HepG2 (cell line): Measurements from ENCODE around the gene ACOT8. TPM values are rescaled to one million over a fixed set of nuclear protein-coding genes. Genes with fewer than 3 reads are reported as not detected.

Experiments used
- BCL6 ChIP-seq: IDR thresholded peaks from 2 replicates; pipeline ENCODE4 v1.6.1; 2016; ENCODE audit warnings: missing genetic modification reagents, missing compliant biosample characterization
- HOXA5 ChIP-seq: sonication (generic); formaldehyde crosslinking; IDR thresholded peaks from 2 replicates; pipeline ENCODE4 v1.4.0; 2020; ENCODE audit warnings: missing genetic modification reagents
- KAT8 ChIP-seq: IDR thresholded peaks from 2 replicates; pipeline ENCODE4 v1.6.1; 2016; ENCODE audit warnings: missing genetic modification reagents, missing compliant biosample characterization
- KDM6A ChIP-seq: IDR thresholded peaks from 2 replicates; pipeline ENCODE4 v1.6.1; 2016; ENCODE audit warnings: low read depth
- MYC ChIP-seq: sonication (generic); formaldehyde crosslinking; IDR thresholded peaks from 2 replicates; pipeline ENCODE4 v1.9.0; 2021; ENCODE audit warnings: missing genetic modification reagents, borderline replicate concordance
- NFYC ChIP-seq: IDR thresholded peaks from 2 replicates; pipeline ENCODE4 v1.6.1; 2016; ENCODE audit warnings: missing genetic modification reagents, missing compliant biosample characterization
- PAXIP1 ChIP-seq: sonication (generic); formaldehyde crosslinking; conservative IDR thresholded peaks from 2 replicates; pipeline ENCODE4 v1.4.0; 2020; ENCODE audit warnings: mild to moderate bottlenecking, missing genetic modification reagents, moderate library complexity
- PREB ChIP-seq: sonication (generic); formaldehyde crosslinking; IDR thresholded peaks from 2 replicates; pipeline ENCODE4 v1.4.0; 2020; ENCODE audit warnings: missing genetic modification reagents
- SAP130 ChIP-seq: IDR thresholded peaks from 2 replicates; pipeline ENCODE4 v1.6.1; 2016; ENCODE audit warnings: low read depth
- SKI ChIP-seq: fragments of 450-650 bp; IDR thresholded peaks from one replicate; pipeline ENCODE4 v1.6.1; 2018; ENCODE audit warnings: mild to moderate bottlenecking; ENCODE audit not compliant: partially characterized antibody
- TBX2 ChIP-seq: sonication (generic); formaldehyde crosslinking; IDR thresholded peaks from 2 replicates; pipeline ENCODE4 v1.5.0; 2020; ENCODE audit warnings: missing genetic modification reagents, mild to moderate bottlenecking, borderline replicate concordance
- ZGPAT ChIP-seq: IDR thresholded peaks from 2 replicates; pipeline ENCODE4 v1.6.1; 2016; ENCODE audit warnings: mild to moderate bottlenecking
- ZNF121 ChIP-seq: sonication (generic); formaldehyde crosslinking; IDR thresholded peaks from 2 replicates; pipeline ENCODE4 v1.5.0; 2020; ENCODE audit warnings: mild to moderate bottlenecking, missing genetic modification reagents
- ZNF292 ChIP-seq: sonication (generic); formaldehyde crosslinking; IDR thresholded peaks from 2 replicates; pipeline ENCODE4 v1.8.1; 2022; ENCODE audit warnings: mild to moderate bottlenecking, low read depth, missing genetic modification reagents, borderline replicate concordance
- ZNF331 ChIP-seq: sonication (generic); formaldehyde crosslinking; IDR thresholded peaks from 2 replicates; pipeline ENCODE4 v1.4.0; 2020; ENCODE audit warnings: missing genetic modification reagents
- polyA plus RNA-seq, 8 experiments: library from polyadenylated mRNA; depleted of rRNA in 3 of 8; stranded (reverse) in 7 of 8; unstranded in 1 of 8; fragments of >200 nt; fragmentation: Illumina TruSeq in 4 of 8; extraction: Trizol in 4 of 8; gene quantifications; 2 replicates each; pipeline versions ENCODE4 v1.2.1 to v1.2.3, GENCODE V29; 2011 to 2016; ENCODE audit warnings: low read depth in 4 of 8, missing spikeins in 1 of 8, mixed read lengths in 1 of 8; ENCODE audit not compliant: insufficient read depth in 1 of 8
- total RNA-seq, 5 experiments: library from RNA; depleted of rRNA; stranded (reverse); fragments of >200 nt; fragmentation: Illumina TruSeq; extraction: Trizol; gene quantifications; 2 replicates each; pipeline ENCODE4 v1.2.3, GENCODE V29; 2016; ENCODE audit warnings: low read depth in 1 of 5
- TF ChIP-seq, protein P1 (sequence below): sonication (generic); formaldehyde crosslinking; IDR thresholded peaks from 2 replicates; pipeline ENCODE4 v1.8.0; 2022; ENCODE audit warnings: mild to moderate bottlenecking, missing genetic modification reagents
- TF ChIP-seq, protein P2 (sequence below): IDR thresholded peaks from 2 replicates; pipeline ENCODE4 v1.4.0; 2020; ENCODE audit warnings: mild to moderate bottlenecking, missing genetic modification reagents

ACOT8 gene
- total and polyA plus RNA-seq, 2 of the 13 experiments (the other 11 are each of a cell fraction or from before 2014, with no cell fraction given) = 31.4 to 45.5 TPM

GRCh38 chr20:45829673-45830106 is 27.5 kb downstream of the ACOT8 start (continued):
- TF ChIP-seq, protein P1, sequence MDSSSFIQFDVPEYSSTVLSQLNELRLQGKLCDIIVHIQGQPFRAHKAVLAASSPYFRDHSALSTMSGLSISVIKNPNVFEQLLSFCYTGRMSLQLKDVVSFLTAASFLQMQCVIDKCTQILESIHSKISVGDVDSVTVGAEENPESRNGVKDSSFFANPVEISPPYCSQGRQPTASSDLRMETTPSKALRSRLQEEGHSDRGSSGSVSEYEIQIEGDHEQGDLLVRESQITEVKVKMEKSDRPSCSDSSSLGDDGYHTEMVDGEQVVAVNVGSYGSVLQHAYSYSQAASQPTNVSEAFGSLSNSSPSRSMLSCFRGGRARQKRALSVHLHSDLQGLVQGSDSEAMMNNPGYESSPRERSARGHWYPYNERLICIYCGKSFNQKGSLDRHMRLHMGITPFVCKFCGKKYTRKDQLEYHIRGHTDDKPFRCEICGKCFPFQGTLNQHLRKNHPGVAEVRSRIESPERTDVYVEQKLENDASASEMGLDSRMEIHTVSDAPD (CRISPR knock-in tag) = peak; percentile 70; the same call in 1 of the 2 replicates
- peak; percentile 56 for TF ChIP-seq NFYC (CRISPR knock-in tag)
- peak; percentile 33; the same call in 1 of the 2 replicates for TF ChIP-seq SAP130 (CRISPR knock-in tag)
- TF ChIP-seq ZNF292 = peak; percentile 74; the same call in 1 of the 2 replicates
- TF ChIP-seq HOXA5 (CRISPR knock-in tag) = peak; percentile 50; the same call in 1 of the 2 replicates
- TF ChIP-seq, protein P2, sequence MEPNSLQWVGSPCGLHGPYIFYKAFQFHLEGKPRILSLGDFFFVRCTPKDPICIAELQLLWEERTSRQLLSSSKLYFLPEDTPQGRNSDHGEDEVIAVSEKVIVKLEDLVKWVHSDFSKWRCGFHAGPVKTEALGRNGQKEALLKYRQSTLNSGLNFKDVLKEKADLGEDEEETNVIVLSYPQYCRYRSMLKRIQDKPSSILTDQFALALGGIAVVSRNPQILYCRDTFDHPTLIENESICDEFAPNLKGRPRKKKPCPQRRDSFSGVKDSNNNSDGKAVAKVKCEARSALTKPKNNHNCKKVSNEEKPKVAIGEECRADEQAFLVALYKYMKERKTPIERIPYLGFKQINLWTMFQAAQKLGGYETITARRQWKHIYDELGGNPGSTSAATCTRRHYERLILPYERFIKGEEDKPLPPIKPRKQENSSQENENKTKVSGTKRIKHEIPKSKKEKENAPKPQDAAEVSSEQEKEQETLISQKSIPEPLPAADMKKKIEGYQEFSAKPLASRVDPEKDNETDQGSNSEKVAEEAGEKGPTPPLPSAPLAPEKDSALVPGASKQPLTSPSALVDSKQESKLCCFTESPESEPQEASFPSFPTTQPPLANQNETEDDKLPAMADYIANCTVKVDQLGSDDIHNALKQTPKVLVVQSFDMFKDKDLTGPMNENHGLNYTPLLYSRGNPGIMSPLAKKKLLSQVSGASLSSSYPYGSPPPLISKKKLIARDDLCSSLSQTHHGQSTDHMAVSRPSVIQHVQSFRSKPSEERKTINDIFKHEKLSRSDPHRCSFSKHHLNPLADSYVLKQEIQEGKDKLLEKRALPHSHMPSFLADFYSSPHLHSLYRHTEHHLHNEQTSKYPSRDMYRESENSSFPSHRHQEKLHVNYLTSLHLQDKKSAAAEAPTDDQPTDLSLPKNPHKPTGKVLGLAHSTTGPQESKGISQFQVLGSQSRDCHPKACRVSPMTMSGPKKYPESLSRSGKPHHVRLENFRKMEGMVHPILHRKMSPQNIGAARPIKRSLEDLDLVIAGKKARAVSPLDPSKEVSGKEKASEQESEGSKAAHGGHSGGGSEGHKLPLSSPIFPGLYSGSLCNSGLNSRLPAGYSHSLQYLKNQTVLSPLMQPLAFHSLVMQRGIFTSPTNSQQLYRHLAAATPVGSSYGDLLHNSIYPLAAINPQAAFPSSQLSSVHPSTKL (CRISPR knock-in tag) = peak; percentile 77
- peak; percentile 66 for TF ChIP-seq SKI
- 0 out of 2 replicates have a peak, but pooled peaks have one; percentile 10 for TF ChIP-seq PREB (CRISPR knock-in tag)
- TF ChIP-seq BCL6 (CRISPR knock-in tag) = peak; percentile 58
- peak; percentile 60; the same call in 1 of the 2 replicates for TF ChIP-seq ZGPAT
- peak; percentile 99 for TF ChIP-seq ZNF121 (CRISPR knock-in tag)
- TF ChIP-seq KAT8 (CRISPR knock-in tag) = peak; percentile 38; the same call in 1 of the 2 replicates
- peak; percentile 58; the same call in 1 of the 2 replicates for TF ChIP-seq KDM6A (CRISPR knock-in tag)
- TF ChIP-seq MYC (CRISPR knock-in tag) = peak; percentile 19; the same call in 1 of the 2 replicates
- 0 out of 2 replicates have a peak, but pooled peaks have one; percentile 36 for TF ChIP-seq TBX2
- TF ChIP-seq ZNF331 (CRISPR knock-in tag) = peak; percentile 87; the same call in 1 of the 2 replicates
- TF ChIP-seq PAXIP1 = peak; percentile 50
